Stimulated activated CD8-positive, alpha-beta memory T cell treated with anti-CD3 and anti-CD28 coated beads, Interleukin-15, amount 100 ng/mL, for 4 hours (primary cell): ENCODE data around the gene UBE2H.
"Not testable (repeated sequence)": the region's sequence is repeated elsewhere in the genome, so short reads cannot be mapped to it uniquely, and the experiment has no call there.

Source experiments
- DNase-seq, 2 donors: peaks; one replicate each; pipeline ENCODE4 v3.0.0-alpha.2; 2020; ENCODE audit warnings: low read depth in 2 of 2

UBE2H gene

GRCh38 chr7:129952653-129953560, at the start of gene UBE2H:
Gene UBE2H (minus strand): TSS chr7:129952960. CDS start chr7:129952555, 405 bp downstream.
- DNase-seq = peak; percentile 77 to 85

GRCh38 chr7:129998446-129998845, 45.7 kb upstream of the UBE2H start:
- DNase-seq = no peak

- no peak for DNase-seq
Measured at GRCh38 chr7:129997285-129997684, 44.5 kb upstream of the UBE2H start.

GRCh38 chr7:129993275-129993674, 40.5 kb upstream of the UBE2H start:
- DNase-seq = no peak

GRCh38 chr7:129990403-129991192, 37.8 kb upstream of the UBE2H start:
- no peak for DNase-seq

GRCh38 chr7:129989466-129989865, 36.7 kb upstream of the UBE2H start:
- DNase-seq = peak in 1 of 2 donors; percentile 4

- DNase-seq = no peak
Measured at GRCh38 chr7:129986600-129986999, 33.8 kb upstream of the UBE2H start.

- DNase-seq = no peak
Measured at GRCh38 chr7:129980667-129981066, 27.9 kb upstream of the UBE2H start.

DNA sequence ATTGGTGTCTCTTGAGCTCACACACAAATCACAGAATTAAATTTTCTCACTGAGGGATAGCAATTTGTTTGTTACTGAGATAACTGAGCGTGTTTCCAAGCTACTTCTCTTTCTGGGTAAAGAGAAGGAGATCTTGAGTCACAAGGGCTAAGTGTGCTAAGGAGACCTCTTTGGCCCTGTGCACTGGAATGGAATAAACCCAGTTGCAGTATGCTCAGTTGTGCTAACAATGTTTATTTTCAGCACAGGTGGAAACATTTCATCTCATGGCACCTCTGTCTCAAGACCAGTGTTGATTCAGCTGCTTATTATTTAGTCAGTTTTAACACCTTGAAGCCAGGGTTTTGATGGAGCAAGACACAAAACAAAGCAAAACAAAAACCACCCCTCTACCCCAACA, 22.5 kb upstream of the UBE2H start:
- DNase-seq = no peak

GRCh38 chr7:129970816-129971215, 18.1 kb upstream of the UBE2H start:
- no peak for DNase-seq

GRCh38 chr7:129969881-129970446, 17.2 kb upstream of the UBE2H start:
- DNase-seq = no peak

DNA sequence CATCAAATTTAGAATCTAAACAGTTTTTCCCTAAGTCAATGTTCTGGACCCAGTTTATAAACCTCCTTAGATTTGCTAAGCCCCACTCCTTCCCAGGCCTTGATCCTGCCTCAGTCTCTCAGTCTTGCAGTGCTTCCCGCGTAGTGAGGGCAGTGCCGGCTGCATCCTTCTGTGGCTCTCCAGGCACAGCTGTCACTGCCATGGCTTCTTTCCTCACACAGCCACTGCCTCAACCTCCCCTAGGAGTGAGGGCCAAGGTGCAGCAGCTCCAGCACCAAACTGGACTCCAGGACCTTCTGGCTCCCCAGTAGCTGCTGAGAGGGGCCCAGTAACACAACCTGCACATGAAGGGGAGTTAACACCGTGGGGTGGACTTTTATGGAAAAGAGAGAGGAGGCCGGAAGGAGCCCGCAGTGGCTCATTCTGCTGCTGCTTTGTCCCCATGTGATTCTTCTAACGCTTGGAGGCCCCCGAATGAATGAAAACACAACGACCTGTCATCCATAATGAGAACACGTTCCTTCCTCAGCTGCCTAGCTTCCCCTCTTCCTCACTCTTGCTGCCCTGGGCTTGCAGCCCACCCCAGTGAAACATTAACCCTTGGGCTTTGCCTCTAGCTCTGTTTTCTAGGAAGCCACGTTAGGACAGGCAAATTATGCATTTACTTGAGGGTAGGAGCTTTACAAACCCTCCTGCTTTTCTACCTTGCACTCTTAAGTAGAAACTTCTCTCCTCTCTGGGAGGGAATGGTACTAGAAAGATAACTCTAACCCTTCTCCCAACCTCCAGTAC, 16.0 kb upstream of the UBE2H start:
- no peak for DNase-seq

GRCh38 chr7:129960204-129960475, 7.4 kb upstream of the UBE2H start:
- not testable (repeated sequence) for DNase-seq

DNA sequence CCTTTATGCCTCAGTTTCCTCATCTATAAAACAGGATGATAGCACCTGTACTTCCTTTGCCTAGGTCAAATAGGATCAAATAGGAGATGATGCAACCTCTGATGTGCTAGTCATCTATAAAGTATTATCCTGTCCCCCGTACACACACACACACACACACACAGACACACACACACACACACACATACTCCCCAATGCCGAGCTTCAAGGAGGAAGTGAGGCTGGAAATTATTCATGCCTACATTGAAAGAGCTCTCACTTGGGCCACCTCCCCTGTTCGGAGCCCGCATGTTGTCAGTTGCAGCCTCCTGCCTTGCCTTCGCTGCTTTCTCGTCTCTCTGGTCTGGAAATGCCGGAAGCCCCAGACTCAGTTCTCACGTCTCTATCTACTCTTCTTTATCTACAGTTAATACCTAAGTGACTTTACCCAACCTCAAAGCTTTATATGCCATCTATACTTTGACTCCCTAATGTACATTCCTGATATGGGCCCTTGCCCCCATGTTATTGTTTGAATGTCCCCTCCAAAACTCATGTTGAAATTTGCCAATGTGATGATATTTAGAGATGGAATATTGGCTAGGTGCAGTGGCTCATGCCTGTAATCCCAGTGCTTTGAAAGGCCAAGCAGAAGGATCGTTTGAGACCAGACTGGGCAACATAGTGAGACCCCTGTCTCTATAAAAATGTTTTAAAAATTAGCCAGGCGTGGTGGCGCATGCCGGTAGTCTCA, 6.9 kb upstream of the UBE2H start:
- no peak for DNase-seq

- no peak for DNase-seq
Measured at GRCh38 chr7:129958643-129959470, 6.1 kb upstream of the UBE2H start.

DNA sequence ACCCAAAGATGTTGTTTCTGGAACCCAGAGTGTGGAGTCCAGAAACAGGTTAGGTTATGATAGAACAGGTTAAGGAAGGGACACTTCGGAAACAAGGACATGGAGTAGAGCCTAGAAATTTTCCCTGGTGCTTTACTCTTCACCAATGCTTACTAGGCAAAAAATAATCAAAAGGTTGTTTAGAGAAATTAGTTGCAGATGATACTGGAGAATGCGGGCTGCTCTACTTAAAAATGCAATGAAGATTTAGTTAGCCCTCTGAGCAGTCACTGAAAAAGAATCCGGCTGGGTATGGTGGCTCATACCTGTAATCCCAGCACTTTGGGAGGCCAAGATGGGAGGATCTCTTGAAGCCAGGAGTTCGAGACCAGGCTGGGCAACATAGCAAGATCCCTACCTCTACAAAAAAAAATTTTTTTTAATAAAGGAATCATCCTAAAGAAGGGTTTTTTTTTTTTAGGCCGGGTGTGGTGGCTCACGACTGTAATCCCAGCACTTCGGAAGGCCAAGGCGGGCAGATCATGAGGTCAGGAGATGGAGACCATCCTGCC, 3.3 kb upstream of the UBE2H start:
- no peak for DNase-seq

DNA sequence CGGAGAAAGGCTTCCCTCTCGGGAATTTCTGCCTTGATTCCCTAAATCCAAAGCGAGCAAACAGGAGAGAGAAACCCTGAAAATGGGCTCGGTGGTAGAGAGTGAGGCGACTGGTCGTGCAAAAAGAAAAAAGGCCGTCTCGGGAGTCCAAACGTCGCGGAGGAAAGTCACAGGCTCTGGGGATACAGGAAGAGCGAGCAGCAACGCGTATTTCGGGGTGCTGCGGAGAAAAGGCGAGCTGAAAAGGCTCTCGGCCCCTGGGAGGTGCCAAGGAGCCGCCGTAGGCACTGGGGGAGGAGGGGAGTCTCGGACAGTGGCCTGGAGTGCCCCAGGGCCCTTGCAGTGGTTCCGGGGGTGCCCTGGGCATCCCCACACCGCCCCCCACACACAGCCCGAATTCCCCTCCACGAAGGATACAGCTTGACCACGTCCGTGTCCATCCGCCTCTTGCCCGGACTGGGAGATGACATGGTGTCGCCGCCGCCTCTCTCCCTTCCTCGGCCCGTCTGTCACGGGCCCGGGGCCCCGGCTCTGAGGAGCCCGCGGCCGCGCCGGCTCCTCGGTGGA, 591 bp downstream of the UBE2H start:
- DNase-seq = peak in 1 of 2 donors; percentile 7

- DNase-seq = no peak
Measured at GRCh38 chr7:129951226-129952085, 1.3 kb downstream of the UBE2H start.

DNA sequence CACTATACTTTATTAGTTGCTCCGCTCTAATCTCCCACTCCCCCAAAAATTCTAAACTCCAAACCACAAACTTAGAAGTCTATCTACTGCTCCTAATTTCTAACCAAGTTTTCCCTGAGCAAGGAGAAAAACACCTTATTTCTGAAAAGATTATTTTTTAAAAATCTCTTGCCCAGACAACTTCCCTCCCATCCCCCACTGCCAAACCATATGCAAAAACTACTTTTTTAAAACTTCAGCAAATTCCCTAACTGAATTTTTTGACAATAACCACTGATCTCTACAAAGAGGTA, 1.9 kb downstream of the UBE2H start:
- DNase-seq = no peak
